Neural cell (in vitro differentiated cells): ENCODE data around the gene FBXO47.

ENCODE experiments used
- EZH2 ChIP-seq: fragments of 200-600, 300-800 bp; shearing (Covaris generic), sonication (generic); IDR thresholded peaks from 2 replicates; pipeline ENCODE4 v1.6.1; 2014; ENCODE audit warnings: antibody characterized with exemption, low read length, borderline replicate concordance, mild to moderate bottlenecking; ENCODE audit not compliant: insufficient read depth, poor library complexity, severe bottlenecking
- POLR2AphosphoS5 ChIP-seq: IDR thresholded peaks from 2 replicates; pipeline ENCODE4 v1.6.1; 2012
- SMC3 ChIP-seq: fragments of 450-650 bp; conservative IDR thresholded peaks from 2 replicates; pipeline ENCODE4 v1.6.1; 2014; ENCODE audit warnings: antibody characterized with exemption, mild to moderate bottlenecking, moderate library complexity; ENCODE audit not compliant: poor library complexity
- TF ChIP-seq, protein P1 (sequence below): fragments of 450-650 bp; IDR thresholded peaks from 2 replicates; pipeline ENCODE4 v1.5.1; 2014; ENCODE audit warnings: antibody characterized with exemption, mild to moderate bottlenecking, moderate library complexity; ENCODE audit not compliant: poor library complexity, severe bottlenecking

DNA sequence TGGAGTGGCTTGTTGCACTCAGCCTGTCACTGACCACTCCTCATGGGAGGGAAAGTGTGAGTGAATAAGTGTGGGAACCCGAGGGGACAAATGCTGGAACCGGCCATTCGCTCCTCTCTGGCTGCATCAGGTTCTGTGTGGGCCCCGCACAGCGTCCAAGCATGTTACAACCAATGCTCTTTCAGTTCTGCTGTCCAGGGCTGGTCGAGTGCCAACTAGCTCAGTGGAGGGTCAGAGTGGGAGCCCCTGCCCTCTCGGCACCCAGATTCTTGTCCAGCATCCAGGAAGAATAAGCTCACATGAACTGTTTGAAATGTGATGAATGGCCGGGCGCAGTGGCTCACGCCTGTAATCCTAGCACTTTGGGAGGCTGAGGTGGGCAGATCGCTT is 48.3 kb upstream of the FBXO47 start:
- TF ChIP-seq EZH2 (no peak), POLR2AphosphoS5 (no peak), SMC3 (no peak)
- TF ChIP-seq, protein P1, sequence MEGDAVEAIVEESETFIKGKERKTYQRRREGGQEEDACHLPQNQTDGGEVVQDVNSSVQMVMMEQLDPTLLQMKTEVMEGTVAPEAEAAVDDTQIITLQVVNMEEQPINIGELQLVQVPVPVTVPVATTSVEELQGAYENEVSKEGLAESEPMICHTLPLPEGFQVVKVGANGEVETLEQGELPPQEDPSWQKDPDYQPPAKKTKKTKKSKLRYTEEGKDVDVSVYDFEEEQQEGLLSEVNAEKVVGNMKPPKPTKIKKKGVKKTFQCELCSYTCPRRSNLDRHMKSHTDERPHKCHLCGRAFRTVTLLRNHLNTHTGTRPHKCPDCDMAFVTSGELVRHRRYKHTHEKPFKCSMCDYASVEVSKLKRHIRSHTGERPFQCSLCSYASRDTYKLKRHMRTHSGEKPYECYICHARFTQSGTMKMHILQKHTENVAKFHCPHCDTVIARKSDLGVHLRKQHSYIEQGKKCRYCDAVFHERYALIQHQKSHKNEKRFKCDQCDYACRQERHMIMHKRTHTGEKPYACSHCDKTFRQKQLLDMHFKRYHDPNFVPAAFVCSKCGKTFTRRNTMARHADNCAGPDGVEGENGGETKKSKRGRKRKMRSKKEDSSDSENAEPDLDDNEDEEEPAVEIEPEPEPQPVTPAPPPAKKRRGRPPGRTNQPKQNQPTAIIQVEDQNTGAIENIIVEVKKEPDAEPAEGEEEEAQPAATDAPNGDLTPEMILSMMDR, result no peak
